ENCODE measurements around the gene IL11.

DNA sequence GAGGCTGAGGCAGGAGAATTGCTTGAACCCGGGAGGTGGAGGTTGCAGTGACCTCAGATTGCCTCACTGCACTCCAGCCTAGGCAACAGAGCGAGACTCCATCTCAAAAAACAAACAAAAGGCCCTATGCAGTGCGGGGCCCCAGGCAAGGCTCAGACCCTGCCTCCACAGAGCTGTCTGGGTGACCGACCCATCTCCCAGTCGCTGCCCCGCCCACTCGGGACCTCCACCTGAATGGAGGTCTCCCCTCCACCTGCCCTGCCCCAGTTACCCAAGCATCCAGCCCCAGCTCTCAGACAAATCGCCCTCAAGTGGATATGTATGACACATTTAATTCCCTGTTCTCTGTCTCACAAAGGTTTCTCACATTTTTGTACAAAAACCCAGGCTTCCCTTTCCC, 5.0 kb downstream of the IL11 start:
- TF ChIP-seq, protein P1, sequence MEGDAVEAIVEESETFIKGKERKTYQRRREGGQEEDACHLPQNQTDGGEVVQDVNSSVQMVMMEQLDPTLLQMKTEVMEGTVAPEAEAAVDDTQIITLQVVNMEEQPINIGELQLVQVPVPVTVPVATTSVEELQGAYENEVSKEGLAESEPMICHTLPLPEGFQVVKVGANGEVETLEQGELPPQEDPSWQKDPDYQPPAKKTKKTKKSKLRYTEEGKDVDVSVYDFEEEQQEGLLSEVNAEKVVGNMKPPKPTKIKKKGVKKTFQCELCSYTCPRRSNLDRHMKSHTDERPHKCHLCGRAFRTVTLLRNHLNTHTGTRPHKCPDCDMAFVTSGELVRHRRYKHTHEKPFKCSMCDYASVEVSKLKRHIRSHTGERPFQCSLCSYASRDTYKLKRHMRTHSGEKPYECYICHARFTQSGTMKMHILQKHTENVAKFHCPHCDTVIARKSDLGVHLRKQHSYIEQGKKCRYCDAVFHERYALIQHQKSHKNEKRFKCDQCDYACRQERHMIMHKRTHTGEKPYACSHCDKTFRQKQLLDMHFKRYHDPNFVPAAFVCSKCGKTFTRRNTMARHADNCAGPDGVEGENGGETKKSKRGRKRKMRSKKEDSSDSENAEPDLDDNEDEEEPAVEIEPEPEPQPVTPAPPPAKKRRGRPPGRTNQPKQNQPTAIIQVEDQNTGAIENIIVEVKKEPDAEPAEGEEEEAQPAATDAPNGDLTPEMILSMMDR (IDR thresholded peaks at IDR 0.05), result no peak
- no peak for TF ChIP-seq POLR2A (IDR thresholded peaks at IDR 0.05)
